Spleen (tissue), 7 donors: ENCODE results near the gene IFNGR1.

Experiments used
- POLR2A ChIP-seq, 3 donors: fragments of 450-650 bp; IDR thresholded peaks; one replicate each; pipeline ENCODE4 v1.5.1; 2017; ENCODE audit warnings: antibody characterized with exemption in 3 of 3, mild to moderate bottlenecking in 1 of 3
- POLR2AphosphoS5 ChIP-seq, 3 donors: sonication (generic); formaldehyde crosslinking; IDR thresholded peaks; one replicate each; pipeline ENCODE4 v1.5.1; 2017; ENCODE audit warnings: antibody characterized with exemption in 3 of 3
- TF ChIP-seq, protein P1 (sequence below), 11 experiments: fragments of 200-600 bp in 7 of 11; fragments of 450-650 bp in 4 of 11; sonication (generic) in 4 of 11; IDR thresholded peaks in 8 of 11; conservative IDR thresholded peaks in 3 of 11; 1 replicate in 7 of 11; 2 replicates in 4 of 11; pipeline versions ENCODE4 v1.4.0 to v1.8.0; 2016 to 2021; ENCODE audit warnings: antibody characterized with exemption in 11 of 11, inconsistent platforms in 4 of 11, mild to moderate bottlenecking in 1 of 11
- donor health status: DM: no; HTN: no; CAD: no; lungs with moderate emphysema.
- donor health status: DM: no; HTN: no; CAD: no.
- donor health status: DM: no; HTN: no; CAD: no.

DNA sequence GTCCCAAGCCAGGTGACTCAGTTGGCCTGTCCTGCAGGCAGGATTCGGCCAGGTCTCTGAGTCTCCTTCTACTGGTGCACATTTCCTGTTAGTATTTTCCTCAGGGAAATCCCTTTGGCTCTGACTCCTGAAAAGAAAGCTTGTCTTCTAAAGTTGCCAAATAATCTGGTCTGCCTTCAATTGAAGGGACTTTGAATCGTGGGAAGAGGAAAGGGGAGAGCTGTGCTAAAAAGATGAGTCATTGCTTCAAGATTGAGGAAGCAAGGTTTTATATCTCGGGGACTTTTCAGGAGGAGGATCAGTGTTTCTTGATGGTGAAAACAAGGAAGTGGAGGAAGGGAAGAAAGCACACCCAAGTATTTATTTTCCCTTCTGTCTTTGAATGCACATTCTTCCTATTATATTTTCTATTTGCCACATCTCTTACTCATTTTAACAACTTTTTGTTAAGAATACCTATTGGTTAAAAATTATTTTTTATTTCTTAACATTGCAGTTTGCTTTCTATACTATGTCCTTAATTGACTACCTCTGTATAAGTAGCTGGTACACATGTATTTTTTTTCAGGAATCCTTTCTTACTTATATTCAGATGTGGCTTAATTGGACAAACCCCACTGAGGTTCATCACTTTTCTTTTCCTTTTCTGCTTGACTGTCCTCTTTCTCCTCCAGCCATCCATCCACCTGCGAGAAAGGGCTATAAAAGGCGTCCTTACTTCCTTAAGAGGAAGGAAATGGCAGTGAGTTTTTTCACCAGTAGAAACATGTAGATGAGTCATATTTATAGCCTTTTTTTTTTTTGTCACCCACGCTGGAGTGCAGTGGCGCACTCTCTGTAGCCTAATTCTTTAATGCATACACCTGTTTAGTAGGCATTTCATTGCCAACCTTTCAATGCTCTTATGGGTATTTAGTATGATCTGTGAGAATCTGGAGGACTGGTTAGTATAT lies 15.0 kb upstream of the IFNGR1 start:
- TF ChIP-seq, protein P1, sequence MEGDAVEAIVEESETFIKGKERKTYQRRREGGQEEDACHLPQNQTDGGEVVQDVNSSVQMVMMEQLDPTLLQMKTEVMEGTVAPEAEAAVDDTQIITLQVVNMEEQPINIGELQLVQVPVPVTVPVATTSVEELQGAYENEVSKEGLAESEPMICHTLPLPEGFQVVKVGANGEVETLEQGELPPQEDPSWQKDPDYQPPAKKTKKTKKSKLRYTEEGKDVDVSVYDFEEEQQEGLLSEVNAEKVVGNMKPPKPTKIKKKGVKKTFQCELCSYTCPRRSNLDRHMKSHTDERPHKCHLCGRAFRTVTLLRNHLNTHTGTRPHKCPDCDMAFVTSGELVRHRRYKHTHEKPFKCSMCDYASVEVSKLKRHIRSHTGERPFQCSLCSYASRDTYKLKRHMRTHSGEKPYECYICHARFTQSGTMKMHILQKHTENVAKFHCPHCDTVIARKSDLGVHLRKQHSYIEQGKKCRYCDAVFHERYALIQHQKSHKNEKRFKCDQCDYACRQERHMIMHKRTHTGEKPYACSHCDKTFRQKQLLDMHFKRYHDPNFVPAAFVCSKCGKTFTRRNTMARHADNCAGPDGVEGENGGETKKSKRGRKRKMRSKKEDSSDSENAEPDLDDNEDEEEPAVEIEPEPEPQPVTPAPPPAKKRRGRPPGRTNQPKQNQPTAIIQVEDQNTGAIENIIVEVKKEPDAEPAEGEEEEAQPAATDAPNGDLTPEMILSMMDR (IDR thresholded peaks at IDR 0.05 in 8 of 11, conservative IDR thresholded peaks at IDR 0.05 in 3 of 11): no peak
- TF ChIP-seq POLR2A (IDR thresholded peaks at IDR 0.05) (no peak), POLR2AphosphoS5 (IDR thresholded peaks at IDR 0.05) (no peak)
